Measurements from ENCODE around the gene CCDC112.

Gene CCDC112

GRCh38 chr5:115236599-115236998, 59.9 kb downstream of the CCDC112 start:
- Histone ChIP-seq H3K23ac (ENCODE audit: low read depth, low read length, poor library complexity) (no peak overlapping the region), H3K27me3 (ENCODE audit: control insufficient read depth in 3 of 3, insufficient read depth in 3 of 3, low read depth in 1 of 3, low read length in 3 of 3) (no peaks in the 10 kb centered on the region), H2BK15ac (ENCODE audit: low read length) (no peak overlapping the region), H3K18ac (ENCODE audit: low read length) (no peak overlapping the region), H3K4me3 (ENCODE audit: low read length in 2 of 2) (no peak overlapping the region), H4K8ac (ENCODE audit: low read depth, low read length) (no peak overlapping the region), H3K14ac (ENCODE audit: low read length) (no peak overlapping the region), H2BK12ac (ENCODE audit: low read length) (no peak overlapping the region), H3K36me3 (replicated peaks in 1 of 2; ENCODE audit: control insufficient read depth in 2 of 2, insufficient read depth in 2 of 2, low read length in 2 of 2) (peaks cover 0 to 85% of the 10 kb centered on the region in 2 donors), H3K27ac (replicated peaks; ENCODE audit: low read length) (no peak overlapping the region), H2BK5ac (ENCODE audit: low read length) (no peak overlapping the region), H3K4me1 (ENCODE audit: control insufficient read depth in 2 of 2, insufficient read depth in 1 of 2, low read depth in 1 of 2, low read length in 2 of 2) (no peaks in the 10 kb centered on the region), H3K9me3 (replicated peaks in 1 of 2; ENCODE audit: control insufficient read depth in 2 of 2, insufficient read depth in 1 of 2, low read depth in 1 of 2, low read length in 2 of 2) (no peaks in the 10 kb centered on the region), H3K9ac (ENCODE audit: low read depth, low read length, poor library complexity) (no peak overlapping the region), H2AK5ac (ENCODE audit: low read depth, low read length) (no peak overlapping the region), H4K91ac (ENCODE audit: low read depth, low read length, poor library complexity) (no peak overlapping the region), H2AFZ (ENCODE audit: low read length) (no peak overlapping the region), H3K4me2 (ENCODE audit: insufficient read depth, low read length, poor library complexity, severe bottlenecking) (no peak overlapping the region), H3K4ac (ENCODE audit: low read length) (no peak overlapping the region), H3K79me1 (ENCODE audit: low read depth, low read length) (no peaks in the 10 kb centered on the region), H2BK120ac (ENCODE audit: low read depth, low read length) (no peak overlapping the region)
- no peak for DNase-seq (ENCODE audit: low spot score)
- no CpG with 5 or more reads among the region's 2 CpGs for WGBS, 2 donors (ENCODE audit: extremely low coverage in 2 of 2, insufficient read length in 2 of 2, insufficient replicate concordance in 1 of 2)

DNA sequence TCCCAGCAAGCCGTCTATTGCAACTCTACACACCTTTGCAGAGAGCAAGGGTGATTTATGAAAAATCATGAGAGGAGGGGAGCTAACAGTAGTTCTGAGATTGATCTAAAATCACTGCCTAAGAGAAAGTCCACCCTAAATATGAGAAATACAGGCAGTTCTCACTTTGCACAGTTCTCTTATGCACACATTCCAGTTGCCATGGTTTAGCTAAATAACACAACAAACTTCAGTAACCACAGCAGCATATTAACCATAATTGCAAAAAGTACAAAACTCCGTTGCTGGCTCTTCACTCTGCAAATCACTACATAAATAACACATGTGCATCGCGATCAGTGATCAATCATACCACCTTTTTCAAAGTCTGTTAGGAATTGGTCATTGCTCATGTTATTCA, 64.9 kb downstream of the CCDC112 start:
- no peak overlapping the region for H3K27ac ChIP-seq (replicated peaks; ENCODE audit: low read length)
- WGBS, 2 donors (ENCODE audit: extremely low coverage in 2 of 2, insufficient read length in 2 of 2, insufficient replicate concordance in 1 of 2) = no CpG with 5 or more reads among the region's 4 CpGs
- H4K8ac ChIP-seq (ENCODE audit: low read depth, low read length) = no peak overlapping the region
- no peaks in the 10 kb centered on the region for H3K4me1 ChIP-seq (ENCODE audit: control insufficient read depth in 2 of 2, insufficient read depth in 1 of 2, low read depth in 1 of 2, low read length in 2 of 2)
- no peak overlapping the region for H3K14ac ChIP-seq (ENCODE audit: low read length)
- DNase-seq (ENCODE audit: low spot score) = no peak
- H2BK12ac ChIP-seq (ENCODE audit: low read length) = no peak overlapping the region
- H2BK15ac ChIP-seq (ENCODE audit: low read length) = no peak overlapping the region
- H2BK5ac ChIP-seq (ENCODE audit: low read length) = no peak overlapping the region
- no peaks in the 10 kb centered on the region for H3K79me1 ChIP-seq (ENCODE audit: low read depth, low read length)
- no peak overlapping the region for H3K9ac ChIP-seq (ENCODE audit: low read depth, low read length, poor library complexity)
- peaks cover 3 to 86% of the 10 kb centered on the region in 2 donors for H3K36me3 ChIP-seq (replicated peaks in 1 of 2; ENCODE audit: control insufficient read depth in 2 of 2, insufficient read depth in 2 of 2, low read length in 2 of 2)
- no peak overlapping the region for H2BK120ac ChIP-seq (ENCODE audit: low read depth, low read length)
- H3K27me3 ChIP-seq (ENCODE audit: control insufficient read depth in 3 of 3, insufficient read depth in 3 of 3, low read depth in 1 of 3, low read length in 3 of 3) = no peaks in the 10 kb centered on the region
- H3K4me3 ChIP-seq (ENCODE audit: low read length in 2 of 2) = no peak overlapping the region
- no peak overlapping the region for H3K4ac ChIP-seq (ENCODE audit: low read length)
- H4K91ac ChIP-seq (ENCODE audit: low read depth, low read length, poor library complexity) = no peak overlapping the region
- H3K4me2 ChIP-seq (ENCODE audit: insufficient read depth, low read length, poor library complexity, severe bottlenecking) = no peak overlapping the region
- H3K23ac ChIP-seq (ENCODE audit: low read depth, low read length, poor library complexity) = no peak overlapping the region
- no peak overlapping the region for H2AFZ ChIP-seq (ENCODE audit: low read length)
- H3K18ac ChIP-seq (ENCODE audit: low read length) = no peak overlapping the region
- H3K9me3 ChIP-seq (replicated peaks in 1 of 2; ENCODE audit: control insufficient read depth in 2 of 2, insufficient read depth in 1 of 2, low read depth in 1 of 2, low read length in 2 of 2) = no peaks in the 10 kb centered on the region
- no peak overlapping the region for H2AK5ac ChIP-seq (ENCODE audit: low read depth, low read length)

GRCh38 chr5:115229606-115230005, 66.8 kb downstream of the CCDC112 start:
- Histone ChIP-seq H4K91ac (ENCODE audit: low read depth, low read length, poor library complexity) (no peak overlapping the region), H3K9ac (ENCODE audit: low read depth, low read length, poor library complexity) (no peak overlapping the region), H2BK12ac (ENCODE audit: low read length) (no peak overlapping the region), H3K4ac (ENCODE audit: low read length) (no peak overlapping the region), H4K8ac (ENCODE audit: low read depth, low read length) (no peak overlapping the region), H3K4me2 (ENCODE audit: insufficient read depth, low read length, poor library complexity, severe bottlenecking) (no peak overlapping the region), H2AK5ac (ENCODE audit: low read depth, low read length) (no peak overlapping the region), H3K27me3 (ENCODE audit: control insufficient read depth in 3 of 3, insufficient read depth in 3 of 3, low read depth in 1 of 3, low read length in 3 of 3) (no peaks in the 10 kb centered on the region), H3K14ac (ENCODE audit: low read length) (no peak overlapping the region), H3K4me1 (ENCODE audit: control insufficient read depth in 2 of 2, insufficient read depth in 1 of 2, low read depth in 1 of 2, low read length in 2 of 2) (no peaks in the 10 kb centered on the region), H3K4me3 (ENCODE audit: low read length in 2 of 2) (no peak overlapping the region), H2BK5ac (ENCODE audit: low read length) (no peak overlapping the region), H2BK15ac (ENCODE audit: low read length) (no peak overlapping the region), H3K36me3 (replicated peaks in 1 of 2; ENCODE audit: control insufficient read depth in 2 of 2, insufficient read depth in 2 of 2, low read length in 2 of 2) (peaks cover 3 to 76% of the 10 kb centered on the region in 2 donors), H3K79me1 (ENCODE audit: low read depth, low read length) (no peaks in the 10 kb centered on the region), H2AFZ (ENCODE audit: low read length) (no peak overlapping the region), H2BK120ac (ENCODE audit: low read depth, low read length) (no peak overlapping the region), H3K23ac (ENCODE audit: low read depth, low read length, poor library complexity) (no peak overlapping the region), H3K18ac (ENCODE audit: low read length) (no peak overlapping the region), H3K27ac (replicated peaks; ENCODE audit: low read length) (no peak overlapping the region), H3K9me3 (replicated peaks in 1 of 2; ENCODE audit: control insufficient read depth in 2 of 2, insufficient read depth in 1 of 2, low read depth in 1 of 2, low read length in 2 of 2) (no peaks in the 10 kb centered on the region)
- WGBS, 2 donors (ENCODE audit: extremely low coverage in 2 of 2, insufficient read length in 2 of 2, insufficient replicate concordance in 1 of 2) = no CpG with 5 or more reads among the region's 1 CpG
- DNase-seq (ENCODE audit: low spot score) = no peak

DNA sequence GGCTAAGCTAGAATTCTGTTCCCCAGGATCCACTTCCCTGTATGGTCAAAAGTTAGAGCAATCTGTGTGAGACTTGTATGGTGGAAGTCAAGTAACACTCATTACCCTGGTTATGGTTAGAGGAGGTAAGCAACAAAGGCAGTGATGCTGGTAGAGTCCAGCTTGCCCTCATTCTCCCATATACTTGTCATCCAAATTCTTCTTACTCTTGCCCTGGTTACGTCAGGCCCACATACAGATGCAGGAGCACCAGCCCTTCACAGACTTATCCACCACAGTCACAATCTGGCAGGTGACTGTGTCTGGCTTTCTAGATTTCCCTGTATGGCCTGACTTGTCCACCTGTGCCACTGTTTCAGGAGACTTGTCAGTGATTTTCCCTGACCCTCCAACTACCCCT, 69.2 kb downstream of the CCDC112 start:
- Histone ChIP-seq H3K79me1 (ENCODE audit: low read depth, low read length) (no peaks in the 10 kb centered on the region), H3K4me1 (ENCODE audit: control insufficient read depth in 2 of 2, insufficient read depth in 1 of 2, low read depth in 1 of 2, low read length in 2 of 2) (no peaks in the 10 kb centered on the region), H2BK120ac (ENCODE audit: low read depth, low read length) (no peak overlapping the region), H2BK5ac (ENCODE audit: low read length) (no peak overlapping the region), H3K27me3 (ENCODE audit: control insufficient read depth in 3 of 3, insufficient read depth in 3 of 3, low read depth in 1 of 3, low read length in 3 of 3) (no peaks in the 10 kb centered on the region), H3K23ac (ENCODE audit: low read depth, low read length, poor library complexity) (no peak overlapping the region), H3K9me3 (replicated peaks in 1 of 2; ENCODE audit: control insufficient read depth in 2 of 2, insufficient read depth in 1 of 2, low read depth in 1 of 2, low read length in 2 of 2) (no peaks in the 10 kb centered on the region), H3K4me3 (ENCODE audit: low read length in 2 of 2) (no peak overlapping the region), H3K27ac (replicated peaks; ENCODE audit: low read length) (no peak overlapping the region), H2BK15ac (ENCODE audit: low read length) (no peak overlapping the region), H3K9ac (ENCODE audit: low read depth, low read length, poor library complexity) (no peak overlapping the region), H4K8ac (ENCODE audit: low read depth, low read length) (no peak overlapping the region), H2BK12ac (ENCODE audit: low read length) (no peak overlapping the region), H3K4ac (ENCODE audit: low read length) (no peak overlapping the region), H4K91ac (ENCODE audit: low read depth, low read length, poor library complexity) (no peak overlapping the region), H3K18ac (ENCODE audit: low read length) (no peak overlapping the region), H3K14ac (ENCODE audit: low read length) (no peak overlapping the region), H3K4me2 (ENCODE audit: insufficient read depth, low read length, poor library complexity, severe bottlenecking) (no peak overlapping the region), H2AFZ (ENCODE audit: low read length) (no peak overlapping the region), H2AK5ac (ENCODE audit: low read depth, low read length) (no peak overlapping the region), H3K36me3 (replicated peaks in 1 of 2; ENCODE audit: control insufficient read depth in 2 of 2, insufficient read depth in 2 of 2, low read length in 2 of 2) (peaks cover 3 to 70% of the 10 kb centered on the region in 2 donors)
- no CpG with 5 or more reads among the region's 1 CpG for WGBS, 2 donors (ENCODE audit: extremely low coverage in 2 of 2, insufficient read length in 2 of 2, insufficient replicate concordance in 1 of 2)
- DNase-seq (ENCODE audit: low spot score) = no peak
